Heart left ventricle (tissue), 16 donors: ENCODE results near the gene KRTDAP. TPM values are rescaled to one million over a fixed set of nuclear protein-coding genes. Genes with fewer than 3 reads are reported as not detected.

Experiments
- ATAC-seq, 4 donors: fragments of 200-7000 bp; cut with Tn5 transposase; one replicate each; pipeline ENCODE4 v1.9.1; 2020 to 2022; ENCODE audit warnings: moderate library complexity in 4 of 4, mild to moderate bottlenecking in 3 of 4, moderate number of reproducible peaks in 1 of 4
- DNase-seq, 5 donors: peaks; one replicate each; pipeline ENCODE4 v3.0.0-alpha.2; 2020
- H3K27ac ChIP-seq, 12 donors: fragments of 200-600 bp; sonication (generic) in 4 of 12; one replicate each; pipeline versions ENCODE4 v1.5.0 to v1.8.0; 2016 to 2022; ENCODE audit warnings: mild to moderate bottlenecking in 2 of 12
- H3K27me3 ChIP-seq, 9 donors: fragments of 200-600 bp; sonication (generic) in 2 of 9; one replicate each; pipeline versions ENCODE4 v1.5.1 to v1.8.0; 2016 to 2022; ENCODE audit warnings: mild to moderate bottlenecking in 3 of 9
- H3K36me3 ChIP-seq, 9 donors: fragments of 200-600 bp; sonication (generic) in 2 of 9; one replicate each; pipeline versions ENCODE4 v1.5.0 to v1.8.0; 2018 to 2022; ENCODE audit warnings: mild to moderate bottlenecking in 2 of 9
- H3K4me1 ChIP-seq, 12 donors: fragments of 200-600 bp; sonication (generic) in 4 of 12; one replicate each; pipeline versions ENCODE4 v1.5.0 to v1.8.0; 2016 to 2022; ENCODE audit warnings: mild to moderate bottlenecking in 3 of 12
- H3K4me3 ChIP-seq, 12 donors: fragments of 200-600 bp; sonication (generic) in 4 of 12; one replicate each; pipeline versions ENCODE4 v1.5.0 to v1.8.0; 2017 to 2022; ENCODE audit warnings: mild to moderate bottlenecking in 9 of 12, moderate library complexity in 4 of 12
- H3K9me3 ChIP-seq, 12 donors: fragments of 200-600 bp; sonication (generic) in 4 of 12; one replicate each; pipeline versions ENCODE4 v1.5.0 to v1.8.0; 2016 to 2022; ENCODE audit warnings: mild to moderate bottlenecking in 1 of 12
- POLR2A ChIP-seq, 2 donors: fragments of 450-650 bp; IDR thresholded peaks; one replicate each; pipeline ENCODE4 v1.6.1; 2017; ENCODE audit warnings: antibody characterized with exemption in 2 of 2, mild to moderate bottlenecking in 2 of 2, moderate library complexity in 2 of 2
- WGBS, 4 donors: extraction: QIAGEN DNeasy Blood & Tissue Kit in 2 of 4; methylation state at CpG; one replicate each; pipeline versions ENCODE4 v1.1.5 to v1.1.7; 2013 to 2018; 5-methylcytosine and 5-hydroxymethylcytosine counted together
- intact Hi-C, 10 donors: fragments of 100-400 bp; cut with DNase I; formaldehyde crosslinking; loops; one replicate each; pipeline versions ENCODE4 v1.11.1 to v1.14.2; 2022
- polyA plus RNA-seq, 2 donors: library from polyadenylated mRNA; stranded (reverse); fragments of 200-250 nt; gene quantifications; one replicate each; pipeline ENCODE4 v1.2.3, GENCODE V29; 2013
- total RNA-seq, 9 donors: library from RNA; depleted of rRNA in 2 of 9; stranded (reverse); fragments of >200 nt in 2 of 9; fragmentation: NEBNext Ultra II Directional in 3 of 9; extraction: Animal tissue kit (Norgen Biotek cat#: 25700) in 3 of 9; gene quantifications; one replicate each; pipeline versions ENCODE4 v1.1.0 to v1.2.4, GENCODE V29; 2016 to 2023
- TF ChIP-seq, protein P1 (sequence below), 12 donors: fragments of 200-600 bp; sonication (generic) in 4 of 12; IDR thresholded peaks; one replicate each; pipeline versions ENCODE4 v1.5.0 to v1.8.0; 2018 to 2022; ENCODE audit warnings: antibody characterized with exemption in 12 of 12, mild to moderate bottlenecking in 5 of 12
- donor health status: ischemic (EF 13 %, LVEDD 7.1; RV severe dilation, severe dysfunction).
- donor health status: healthy with polysubstance abuse.
- donor health status: DM: no; HTN: yes; CAD: no.
- donor health status: DM: no; HTN: no; CAD: no.
- donor health status: ischemic (EF 25% LVEDD 6.9; RV normal size, moderate dysfunction).
- donor health status: ischemic (EF 25% LVEDD 5.7; RV mildly dilated, moderate dysfunction).
- donor health status: healthy.
- donor health status: DM: yes; HTN: yes; CAD: no.
- donor health status: ischemic (EF 35%, LVEDD 5.7; RV mildly dilated, moderate dysfunction).
- donor health status: nonischemic (EF 11% LVEDD 7.7; RV severe dilation, severe dysfunction).
- donor health status: DM: yes; HTN: yes; CAD: no.
- donor health status: PGD.
- donor health status: ischemic (EF 29% LVEDD 5.4; RV normal size, mild dysfunction).
- donor health status: nonischemic (EF 23%, LVEDD 6.1; RV moderate dilation, normal function).

Gene KRTDAP
- total and polyA plus RNA-seq, 11 donors = not detected

DNA sequence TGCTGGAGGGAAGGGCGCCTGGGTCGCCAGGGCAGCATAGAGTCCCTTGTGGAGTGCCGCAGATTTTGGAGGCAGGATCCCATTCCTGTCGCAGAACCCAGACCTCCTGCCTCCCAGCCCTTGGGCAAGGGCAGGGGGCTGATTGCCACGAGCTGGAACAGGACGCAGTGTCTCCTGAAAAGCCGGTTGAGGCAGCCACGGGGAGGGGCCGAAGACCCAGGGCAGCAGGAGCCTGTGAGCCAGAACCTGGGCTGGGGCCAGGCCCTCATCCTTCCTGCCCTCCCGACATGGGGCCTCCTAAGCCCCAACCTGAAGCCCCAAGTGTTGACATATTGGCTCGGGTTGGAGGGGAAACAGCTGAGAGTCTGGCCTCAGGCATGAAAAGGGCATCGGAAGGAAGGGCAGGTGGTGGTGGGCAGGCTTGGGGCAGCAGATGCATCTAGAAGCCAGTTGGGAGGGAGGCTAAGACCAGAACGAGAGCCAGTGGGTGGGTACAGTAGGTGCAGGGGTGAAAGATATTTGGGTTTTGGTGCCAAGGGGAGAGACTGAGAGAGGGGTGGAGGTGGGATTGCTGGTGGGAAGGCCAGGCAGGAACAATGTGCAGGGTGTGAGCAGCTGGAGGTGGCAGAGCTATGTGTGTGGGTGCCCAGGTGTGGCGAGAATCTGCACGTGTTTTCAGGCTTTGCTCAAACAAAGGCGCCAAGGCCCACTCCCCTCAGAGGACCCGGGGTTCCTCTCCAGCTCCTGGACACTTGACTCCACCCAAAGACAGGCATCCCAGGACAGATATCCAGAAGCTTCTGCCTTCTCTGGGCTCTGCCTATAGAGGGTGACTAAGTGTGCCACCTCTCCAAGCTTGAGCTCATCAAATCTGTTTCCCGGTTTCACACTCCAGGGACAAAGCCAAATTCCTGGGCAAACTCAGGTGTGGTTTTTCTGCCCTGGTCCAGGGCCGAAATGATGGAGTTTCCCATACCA lies 39.3 kb upstream of the KRTDAP start:
- WGBS, 4 donors = 59 to 66% (median 61%) methylated on average over 15 to 19 of the region's 19 CpGs
- no peak overlapping the region for H3K4me3 ChIP-seq
- H3K27ac ChIP-seq = no peak overlapping the region
- H3K9me3 ChIP-seq = no peaks in the 10 kb centered on the region
- intact Hi-C loops = no loop called here
- H3K27me3 ChIP-seq = peaks cover 14 to 91% (median 34%) of the 10 kb centered on the region in 9 donors
- no peak for ATAC-seq
- DNase-seq = no peak
- no peaks in the 10 kb centered on the region for H3K36me3 ChIP-seq
- peaks cover 0 to 21% (median 0%) of the 10 kb centered on the region in 12 donors for H3K4me1 ChIP-seq
- TF ChIP-seq, protein P1, sequence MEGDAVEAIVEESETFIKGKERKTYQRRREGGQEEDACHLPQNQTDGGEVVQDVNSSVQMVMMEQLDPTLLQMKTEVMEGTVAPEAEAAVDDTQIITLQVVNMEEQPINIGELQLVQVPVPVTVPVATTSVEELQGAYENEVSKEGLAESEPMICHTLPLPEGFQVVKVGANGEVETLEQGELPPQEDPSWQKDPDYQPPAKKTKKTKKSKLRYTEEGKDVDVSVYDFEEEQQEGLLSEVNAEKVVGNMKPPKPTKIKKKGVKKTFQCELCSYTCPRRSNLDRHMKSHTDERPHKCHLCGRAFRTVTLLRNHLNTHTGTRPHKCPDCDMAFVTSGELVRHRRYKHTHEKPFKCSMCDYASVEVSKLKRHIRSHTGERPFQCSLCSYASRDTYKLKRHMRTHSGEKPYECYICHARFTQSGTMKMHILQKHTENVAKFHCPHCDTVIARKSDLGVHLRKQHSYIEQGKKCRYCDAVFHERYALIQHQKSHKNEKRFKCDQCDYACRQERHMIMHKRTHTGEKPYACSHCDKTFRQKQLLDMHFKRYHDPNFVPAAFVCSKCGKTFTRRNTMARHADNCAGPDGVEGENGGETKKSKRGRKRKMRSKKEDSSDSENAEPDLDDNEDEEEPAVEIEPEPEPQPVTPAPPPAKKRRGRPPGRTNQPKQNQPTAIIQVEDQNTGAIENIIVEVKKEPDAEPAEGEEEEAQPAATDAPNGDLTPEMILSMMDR (IDR thresholded peaks at IDR 0.05) = no peak
- TF ChIP-seq POLR2A (IDR thresholded peaks at IDR 0.05) = no peak

DNA sequence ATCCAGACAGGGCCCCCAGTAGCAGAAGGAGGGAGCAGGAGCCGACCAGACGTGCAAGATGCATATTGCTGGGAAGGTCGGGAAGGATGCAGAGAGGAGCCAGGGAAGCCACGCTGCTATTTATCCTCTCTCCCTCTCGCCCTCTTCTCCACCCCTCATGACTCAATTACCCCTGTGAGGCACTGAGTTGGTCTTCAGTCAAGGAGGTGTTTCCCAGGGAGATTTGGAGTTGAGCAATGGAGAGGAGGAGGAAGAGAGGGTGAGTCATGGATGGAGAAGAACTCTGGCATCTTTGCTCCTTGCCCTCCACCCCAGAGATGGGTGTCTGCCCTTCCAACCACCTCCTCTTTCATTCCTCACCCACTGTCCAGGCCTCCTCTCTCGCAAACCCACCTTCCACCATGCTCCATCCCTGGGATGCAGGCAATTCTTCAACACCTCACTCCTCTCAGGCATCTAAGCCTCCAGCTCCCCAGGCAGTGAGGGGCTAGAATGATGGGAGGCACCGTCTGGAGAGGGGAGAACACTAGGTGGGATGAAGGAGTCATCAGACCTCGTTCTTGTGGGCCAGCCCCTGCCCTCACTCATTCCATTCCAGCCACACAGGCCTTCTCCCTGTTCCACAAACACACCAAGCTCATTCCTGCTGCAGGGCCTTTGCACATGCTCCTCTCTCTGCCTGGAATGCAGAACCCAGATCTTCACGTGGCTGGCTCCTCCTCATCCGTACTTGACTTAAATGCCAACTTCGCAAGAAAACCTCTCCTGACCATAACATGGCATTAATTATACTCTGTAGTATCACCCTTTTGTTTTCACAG lies 38.2 kb upstream of the KRTDAP start, which contains the start of gene SBSN:
Gene SBSN, minus strand, starts transcription at position 94 of the 821 bp plus-strand sequence. Its CDS starts 30 bp downstream, at position 64.
- TF ChIP-seq, protein P1 (IDR thresholded peaks at IDR 0.05) = no peak
- no peak for TF ChIP-seq POLR2A (IDR thresholded peaks at IDR 0.05)
- H3K27ac ChIP-seq = no peak within 1 kb of the TSS
- intact Hi-C loops = no loop called here
- no peak within 1 kb of the TSS for H3K4me3 ChIP-seq
- WGBS, 4 donors = 76 to 85% (median 80%) methylated on average over 11 of the region's 11 CpGs
- H3K27me3 ChIP-seq = peaks cover 9 to 89% (median 32%) of the 10 kb centered on the region in 9 donors
- no peaks in the 10 kb centered on the region for H3K9me3 ChIP-seq
- peaks cover 0 to 12% (median 0%) of the 10 kb centered on the region in 12 donors for H3K4me1 ChIP-seq
- ATAC-seq (no peak), DNase-seq (no peak)
- no peaks in the 10 kb centered on the region for H3K36me3 ChIP-seq

DNA sequence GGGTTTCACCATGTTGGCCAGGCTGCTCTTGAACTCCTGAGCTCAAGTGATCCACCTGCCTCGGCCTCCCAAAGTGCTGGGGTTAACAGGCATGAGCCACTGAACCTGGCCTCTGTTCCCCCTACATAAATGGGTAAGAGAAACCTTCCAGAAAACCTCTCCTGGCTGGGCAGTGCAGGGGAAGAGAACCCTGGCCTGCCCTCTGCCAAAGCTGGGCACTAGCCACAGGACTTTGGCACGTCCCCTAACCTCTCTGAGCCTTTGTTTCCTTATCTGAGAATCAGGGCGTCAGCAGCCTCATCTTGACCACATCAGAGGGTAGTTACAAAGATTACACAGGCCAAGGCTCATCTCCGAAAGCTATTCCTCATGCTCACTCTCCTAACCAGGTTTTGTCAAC lies 35.6 kb upstream of the KRTDAP start:
- Histone ChIP-seq H3K27ac (no peak overlapping the region), H3K27me3 (peaks cover 0 to 65% (median 13%) of the 10 kb centered on the region in 9 donors), H3K9me3 (no peaks in the 10 kb centered on the region), H3K4me3 (no peak overlapping the region), H3K4me1 (no peaks in the 10 kb centered on the region), H3K36me3 (no peaks in the 10 kb centered on the region)
- no peak for TF ChIP-seq POLR2A (IDR thresholded peaks at IDR 0.05)
- TF ChIP-seq, protein P1 (IDR thresholded peaks at IDR 0.05) = no peak
- WGBS, 4 donors = 75 to 82% (median 79%) methylated on average over 4 of the region's 4 CpGs
- DNase-seq (no peak), ATAC-seq (no peak)
- intact Hi-C loops = no loop called here
